CD14-positive monocyte (primary cell): ENCODE data around the gene EVC. TPM values are rescaled to one million over a fixed set of nuclear protein-coding genes. Genes with fewer than 3 reads are reported as not detected.

Experiments
- DNase-seq, 3 donors: peaks; one replicate each; pipeline ENCODE4 v3.0.0-alpha.2; 2011 to 2022
- H2AFZ ChIP-seq: 2 replicates; pipeline ENCODE4 v1.6.0; 2012; ENCODE audit warnings: mild to moderate bottlenecking, low read depth, low read length, inconsistent platforms; ENCODE audit not compliant: insufficient read depth, poor library complexity, severe bottlenecking
- H3K27ac ChIP-seq, 2 donors: 1 replicate in 1 of 2; 2 replicates in 1 of 2; pipeline ENCODE4 v1.5.1; 2012 to 2013; ENCODE audit warnings: low read length in 2 of 2, control low read depth in 1 of 2, inconsistent platforms in 1 of 2, low read depth in 1 of 2, mild to moderate bottlenecking in 1 of 2
- H3K27me3 ChIP-seq, 2 donors: one replicate each; pipeline versions ENCODE4 v1.6.0 to v1.6.1; 2011 to 2013; ENCODE audit warnings: low read length in 2 of 2; ENCODE audit not compliant: control insufficient read depth in 2 of 2, insufficient read depth in 2 of 2
- H3K36me3 ChIP-seq, 2 donors: replicated peaks in 1 of 2; 1 replicate in 1 of 2; 2 replicates in 1 of 2; pipeline versions ENCODE4 v1.5.1 to v1.6.1; 2012 to 2013; ENCODE audit warnings: low read length in 2 of 2, control low read depth in 1 of 2, inconsistent platforms in 1 of 2, mild to moderate bottlenecking in 1 of 2; ENCODE audit not compliant: insufficient read depth in 2 of 2, control insufficient read depth in 1 of 2
- H3K4me1 ChIP-seq, 2 donors: 1 replicate in 1 of 2; 2 replicates in 1 of 2; pipeline versions ENCODE4 v1.5.1 to v1.6.1; 2012 to 2013; ENCODE audit warnings: low read length in 2 of 2, control low read depth in 1 of 2, inconsistent platforms in 1 of 2, mild to moderate bottlenecking in 1 of 2, moderate library complexity in 1 of 2; ENCODE audit not compliant: insufficient read depth in 2 of 2, control insufficient read depth in 1 of 2
- H3K4me2 ChIP-seq: replicated peaks from 2 replicates; pipeline ENCODE3; 2012; ENCODE audit warnings: low read length, moderate library complexity, mild to moderate bottlenecking; ENCODE audit not compliant: poor library complexity, severe bottlenecking; ENCODE audit errors: extremely low read depth
- H3K4me3 ChIP-seq, 3 experiments: fragments of 200-600 bp in 1 of 3; sonication (generic) in 1 of 3; replicated peaks in 1 of 3; 1 replicate in 2 of 3; 2 replicates in 1 of 3; pipeline ENCODE4 v1.5.1; 2011 to 2013; ENCODE audit warnings: low read length in 3 of 3, mild to moderate bottlenecking in 3 of 3, control low read depth in 2 of 3, low read depth in 2 of 3, inconsistent platforms in 1 of 3, moderate library complexity in 1 of 3
- H3K79me2 ChIP-seq: 2 replicates; pipeline ENCODE4 v1.6.0; 2012; ENCODE audit warnings: mild to moderate bottlenecking, control low read depth, inconsistent platforms, low read length, moderate library complexity; ENCODE audit not compliant: insufficient read depth
- H3K9ac ChIP-seq: 2 replicates; pipeline ENCODE4 v1.6.0; 2017; ENCODE audit warnings: low read length, mild to moderate bottlenecking; ENCODE audit not compliant: insufficient read depth, poor library complexity, severe bottlenecking
- H3K9me3 ChIP-seq, 2 donors: replicated peaks in 1 of 2; 1 replicate in 1 of 2; 2 replicates in 1 of 2; pipeline versions ENCODE4 v1.5.1 to v1.6.1; 2012 to 2013; ENCODE audit warnings: low read length in 2 of 2, control low read depth in 1 of 2; ENCODE audit not compliant: control insufficient read depth in 1 of 2, insufficient read depth in 1 of 2
- H4K20me1 ChIP-seq: 2 replicates; pipeline ENCODE4 v1.6.0; 2012; ENCODE audit warnings: mild to moderate bottlenecking, low read length, control low read depth, moderate library complexity; ENCODE audit not compliant: insufficient read depth
- H3K27ac Mint-ChIP-seq, 7 donors: one replicate each; pipeline ENCODE4 v1.8.0; 2020; ENCODE audit warnings: mild to moderate bottlenecking in 7 of 7, mixed read lengths in 7 of 7, moderate library complexity in 6 of 7, inconsistent platforms in 2 of 7
- H3K27me3 Mint-ChIP-seq, 3 donors: one replicate each; pipeline ENCODE4 v1.8.0; 2021 to 2022; ENCODE audit warnings: low read depth in 3 of 3, mild to moderate bottlenecking in 3 of 3, mixed read lengths in 3 of 3, moderate library complexity in 3 of 3, inconsistent platforms in 1 of 3
- H3K36me3 Mint-ChIP-seq, 2 donors: one replicate each; pipeline ENCODE4 v1.8.0; 2020; ENCODE audit warnings: mixed read lengths in 2 of 2, inconsistent platforms in 1 of 2, mild to moderate bottlenecking in 1 of 2
- H3K4me1 Mint-ChIP-seq: one replicate; pipeline ENCODE4 v1.8.0; 2020; ENCODE audit warnings: mild to moderate bottlenecking, mixed read lengths
- H3K4me3 Mint-ChIP-seq, 2 donors: one replicate each; pipeline ENCODE4 v1.8.0; 2020; ENCODE audit warnings: mild to moderate bottlenecking in 2 of 2, mixed read lengths in 2 of 2, moderate library complexity in 1 of 2
- H3K9me3 Mint-ChIP-seq, 7 donors: one replicate each; pipeline ENCODE4 v1.8.0; 2020 to 2022; ENCODE audit warnings: mixed read lengths in 7 of 7, mild to moderate bottlenecking in 6 of 7, moderate library complexity in 6 of 7, inconsistent platforms in 2 of 7
- CTCF ChIP-seq: fragments of 200-600 bp; IDR thresholded peaks from one replicate; pipeline ENCODE4 v1.8.0; 2022; ENCODE audit warnings: antibody characterized with exemption, mild to moderate bottlenecking
- WGBS: methylation state at CpG from one replicate; pipeline ENCODE4 v1.1.5; 2013; ENCODE audit warnings: missing lambda C conversion rate; ENCODE audit not compliant: insufficient coverage; 5-methylcytosine and 5-hydroxymethylcytosine counted together
- intact Hi-C, 2 donors: fragments of 100-400 bp; cut with micrococcal nuclease; formaldehyde crosslinking; loops; one replicate each; pipeline versions ENCODE4 v1.15.0 to v1.15.1; 2023
- polyA plus RNA-seq, 3 donors: library from polyadenylated mRNA; depleted of rRNA in 1 of 3; unstranded in 2 of 3; stranded (reverse) in 1 of 3; fragments of 300-500 nt in 2 of 3; fragments of >200 nt in 1 of 3; fragmentation: Illumina TruSeq in 2 of 3; gene quantifications; 1 replicate in 2 of 3; 2 replicates in 1 of 3; pipeline ENCODE4 v1.2.3, GENCODE V29; 2012 to 2021

EVC gene
- polyA plus RNA-seq, 3 donors: 0.36 TPM; not detected in 2

DNA sequence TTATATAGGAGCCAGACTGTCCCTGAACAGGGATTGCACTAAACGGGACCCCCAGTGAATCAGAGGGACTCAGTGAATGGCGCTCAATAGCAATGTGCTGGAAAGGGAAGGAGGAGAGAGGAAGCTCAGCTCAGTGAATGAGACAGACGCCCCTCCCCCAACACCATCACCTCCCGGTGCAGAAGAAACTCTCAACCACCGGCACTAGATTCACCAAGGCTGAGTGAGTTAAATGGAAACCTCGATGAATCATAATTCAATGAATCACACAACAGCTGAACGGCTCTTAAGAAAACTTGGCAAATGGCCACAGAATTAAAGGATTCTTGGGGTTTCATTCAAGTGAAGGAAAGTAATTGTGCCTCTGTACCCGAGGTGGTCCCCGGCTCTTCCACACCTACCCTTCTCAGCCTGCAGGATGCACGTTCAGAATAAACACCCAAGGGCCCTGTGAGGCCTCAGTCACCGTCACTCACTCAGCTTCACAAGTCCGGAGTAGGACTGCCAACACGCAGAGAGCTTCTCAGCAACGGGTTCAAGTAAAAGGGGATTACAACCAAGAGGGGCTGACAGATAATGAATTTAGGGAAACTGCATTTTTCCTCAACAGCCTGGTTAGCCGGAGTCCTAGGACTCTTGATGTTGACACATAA, 152.6 kb downstream of the EVC start:
- Mint-ChIP-seq H3K36me3 (no peaks in the 10 kb centered on the region), H3K27ac (no peak overlapping the region), H3K9me3 (no peaks in the 10 kb centered on the region), H3K4me3 (no peak overlapping the region), H3K4me1 (peaks cover 5% of the 10 kb centered on the region), H3K27me3 (peaks cover 10 to 29% (median 16%) of the 10 kb centered on the region in 3 donors)
- intact Hi-C loops: no loop called here
- no peak overlapping the region for H3K9ac ChIP-seq
- H3K4me1 ChIP-seq: no peaks in the 10 kb centered on the region
- no peak overlapping the region for H3K4me2 ChIP-seq
- no peak overlapping the region for H2AFZ ChIP-seq
- no peaks in the 10 kb centered on the region for H3K36me3 ChIP-seq
- no peaks in the 10 kb centered on the region for H3K9me3 ChIP-seq
- H3K4me3 ChIP-seq: no peak overlapping the region
- H3K79me2 ChIP-seq: no peaks in the 10 kb centered on the region
- H4K20me1 ChIP-seq: no peaks in the 10 kb centered on the region
- no peak overlapping the region for H3K27ac ChIP-seq
- DNase-seq: no peak
- TF ChIP-seq CTCF: no peak
- WGBS: 83% methylated on average over 2 of the region's 15 CpGs
- H3K27me3 ChIP-seq: no peaks in the 10 kb centered on the region

Other genes with a start within 250 kb of the EVC start
- gene EVC2, start 2.6 kb upstream of the EVC start, polyA plus RNA-seq: under 1 TPM; 0.04 to 0.12 (median 0.08) TPM
- gene CRMP1, start 181.9 kb downstream of the EVC start, polyA plus RNA-seq: not detected